ENCODE results near the gene SLC14A1.
"Not testable (repeated sequence)": the region's sequence is repeated elsewhere in the genome, so short reads cannot be mapped to it uniquely, and the experiment has no call there.

SLC14A1 gene

DNA sequence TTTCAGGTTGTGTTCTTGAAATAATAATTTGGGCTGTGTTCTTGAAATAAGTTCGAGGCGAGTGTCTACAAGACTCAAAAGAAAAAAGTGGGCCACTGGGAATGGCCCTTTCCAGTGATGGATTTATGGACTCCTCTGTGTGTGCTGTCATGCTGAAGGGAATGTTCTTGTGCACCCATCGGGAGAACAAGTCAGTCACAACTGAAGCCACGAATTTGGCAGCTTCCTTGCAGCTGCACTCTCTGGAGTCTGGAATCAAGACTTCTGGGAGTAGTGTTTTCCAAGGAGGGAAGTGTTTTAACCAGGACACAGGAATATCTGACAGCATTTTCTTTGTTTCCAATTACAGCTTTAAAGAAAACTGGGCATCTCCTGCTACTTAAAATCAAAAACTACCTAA lies 620 bp downstream of the SLC14A1 start:
- peak; percentile 17 for DNase-seq

DNA sequence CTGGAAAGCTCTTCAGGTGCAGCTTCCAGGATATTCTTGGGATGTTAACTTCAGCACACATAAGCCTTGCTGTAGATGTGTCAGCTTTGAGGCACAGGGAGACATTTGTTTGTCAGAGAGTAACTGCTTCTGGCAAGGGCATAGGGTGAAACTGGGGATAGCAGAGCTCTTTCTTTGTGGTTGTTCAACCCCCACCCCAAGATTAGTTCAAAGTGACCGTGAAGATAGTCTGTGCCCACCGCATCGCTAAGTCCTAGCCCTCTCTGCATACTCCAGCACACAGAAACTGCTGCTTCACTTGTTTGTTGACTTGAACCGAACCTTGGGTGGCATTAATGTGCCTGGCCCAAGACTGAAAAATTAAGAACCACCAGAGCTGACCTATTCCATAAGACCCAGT lies 1.4 kb downstream of the SLC14A1 start:
- no peak for DNase-seq

DNA sequence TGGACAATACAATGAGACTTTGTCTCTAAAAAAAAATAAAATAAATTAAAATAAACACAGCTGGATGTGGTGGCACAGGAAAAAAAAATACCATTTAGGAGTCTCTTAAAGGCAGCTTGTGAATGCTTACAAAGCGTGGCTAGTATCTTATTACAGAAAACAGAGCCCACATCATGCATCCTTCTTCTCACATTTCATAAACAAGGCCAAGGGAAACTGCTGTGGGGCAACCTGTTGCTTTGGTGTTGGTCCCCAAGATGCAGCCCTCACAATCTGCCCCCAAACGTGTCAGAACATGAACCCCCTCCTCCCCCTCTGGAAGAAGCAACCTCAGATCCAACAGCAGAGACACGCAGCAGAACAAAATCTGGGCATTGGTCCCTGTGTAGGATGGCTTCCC lies 2.6 kb downstream of the SLC14A1 start:
- no peak for DNase-seq

DNA sequence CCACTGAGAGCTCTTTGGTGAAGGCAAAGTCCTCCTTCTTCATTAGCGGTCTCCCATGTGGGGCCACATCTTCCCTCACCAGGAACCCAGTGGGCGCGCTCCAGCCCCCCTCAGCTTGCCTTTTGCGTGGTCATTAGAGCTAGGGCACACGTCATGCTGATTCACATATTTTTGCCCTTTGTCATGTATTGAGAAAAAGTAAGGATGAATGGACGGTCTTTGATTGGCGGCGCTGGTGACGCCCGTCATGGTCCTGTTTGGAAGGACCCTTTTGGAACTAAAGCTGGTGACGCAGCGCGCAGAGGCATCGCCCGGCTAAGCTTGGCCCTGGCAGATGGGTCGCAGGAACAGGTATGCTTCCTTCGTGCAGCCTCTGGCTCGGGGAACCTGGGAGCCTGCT lies 3.1 kb downstream of the SLC14A1 start:
- no peak for DNase-seq

DNA sequence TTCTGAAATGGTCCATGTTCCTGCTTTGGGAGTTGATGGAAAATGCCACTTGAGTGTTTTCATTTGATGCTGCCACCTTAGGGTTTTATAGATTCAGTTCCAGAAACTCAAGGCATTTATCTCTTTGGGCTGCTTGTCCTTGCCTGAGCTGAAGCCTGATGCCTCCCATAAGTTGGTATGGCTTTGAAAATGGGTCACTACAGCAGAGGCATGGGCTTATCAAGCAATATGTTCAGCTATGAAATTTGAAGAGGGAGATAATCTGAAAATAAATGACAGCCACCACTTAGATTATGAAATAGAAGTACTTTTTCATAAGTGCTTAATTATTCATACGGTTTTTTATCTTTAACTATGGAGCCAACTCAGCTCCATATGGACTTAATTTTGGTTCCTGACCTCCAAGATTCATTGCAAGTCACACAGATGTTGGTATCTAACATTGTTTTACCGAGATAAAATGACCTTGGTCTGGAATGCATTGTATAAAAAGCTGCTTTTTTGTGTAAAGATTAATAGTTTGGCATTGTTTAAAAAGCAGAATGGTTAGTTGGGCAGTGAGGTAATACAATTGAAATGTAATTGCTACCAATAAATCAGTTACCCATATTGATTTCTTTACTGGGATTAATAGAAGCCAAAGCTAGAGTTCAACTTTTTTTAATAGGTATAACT lies 4.5 kb downstream of the SLC14A1 start:
- peak; percentile 88 for DNase-seq

DNA sequence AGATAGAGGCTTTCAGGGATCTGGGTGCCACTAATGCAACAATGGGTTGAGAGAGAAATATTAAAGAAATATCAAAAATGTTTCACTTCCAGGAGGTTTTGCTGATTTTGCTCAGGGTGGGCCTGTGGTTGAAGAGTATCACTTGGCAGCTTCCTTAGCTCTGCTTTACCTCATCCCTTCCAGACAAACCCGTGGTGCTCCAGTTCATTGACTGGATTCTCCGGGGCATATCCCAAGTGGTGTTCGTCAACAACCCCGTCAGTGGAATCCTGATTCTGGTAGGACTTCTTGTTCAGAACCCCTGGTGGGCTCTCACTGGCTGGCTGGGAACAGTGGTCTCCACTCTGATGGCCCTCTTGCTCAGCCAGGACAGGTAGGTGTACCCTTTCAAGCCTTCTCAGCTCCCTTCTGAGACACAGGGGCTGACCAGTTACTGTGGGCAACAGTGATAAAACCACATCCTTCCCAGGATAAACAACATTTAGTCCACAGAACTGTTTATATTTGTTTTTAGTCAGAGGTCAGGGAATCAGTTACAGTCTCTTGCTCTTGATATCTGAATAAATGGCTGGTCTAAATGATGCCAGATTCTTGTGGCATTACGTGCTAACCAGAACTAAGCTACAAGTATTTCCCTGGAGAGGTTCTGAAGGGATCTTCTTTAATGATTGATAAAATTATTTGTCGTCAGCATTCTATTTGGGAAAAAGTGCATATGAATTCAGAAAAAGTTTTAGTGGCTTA lies 7.0 kb downstream of the SLC14A1 start:
- DNase-seq = peak; percentile 55

DNA sequence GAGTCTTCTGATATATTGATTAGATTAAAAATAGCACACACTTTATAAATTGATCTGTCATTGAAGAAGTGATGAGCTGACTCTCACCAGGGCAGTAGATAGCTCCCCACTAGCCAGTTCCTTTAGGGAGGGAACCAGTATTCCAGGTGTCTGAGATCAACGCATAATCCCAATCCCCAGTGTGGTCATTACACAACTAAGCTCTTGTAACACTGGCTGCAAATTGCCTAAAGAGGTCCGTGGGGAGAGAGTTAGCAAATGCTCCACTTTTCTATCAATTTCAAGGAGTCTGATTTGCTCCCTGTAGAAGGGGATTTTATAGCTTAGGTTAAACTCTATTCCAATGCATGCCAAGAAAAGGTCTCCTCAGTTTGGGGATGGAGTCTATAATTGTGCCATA lies 7.7 kb downstream of the SLC14A1 start:
- no peak for DNase-seq

DNA sequence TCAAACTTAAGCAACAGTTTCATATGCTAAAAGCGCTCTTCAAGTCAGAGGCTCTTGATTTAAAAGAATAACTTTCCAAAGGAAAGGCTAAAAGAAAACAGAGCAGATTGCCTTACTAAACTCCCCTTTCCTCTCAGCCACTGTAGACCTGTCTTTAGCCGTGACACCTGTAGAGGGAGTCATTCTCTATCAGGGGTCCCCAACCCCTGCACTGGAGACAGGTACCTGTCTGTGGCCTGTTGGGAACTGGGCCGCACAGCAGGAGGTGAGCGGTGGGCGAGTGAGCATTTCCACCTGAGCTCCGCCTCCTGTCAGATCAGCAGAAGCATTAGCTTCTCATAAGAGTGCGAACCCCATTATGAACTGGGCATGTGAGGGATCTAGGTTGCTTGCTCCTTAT lies 9.6 kb downstream of the SLC14A1 start:
- no peak for DNase-seq

DNA sequence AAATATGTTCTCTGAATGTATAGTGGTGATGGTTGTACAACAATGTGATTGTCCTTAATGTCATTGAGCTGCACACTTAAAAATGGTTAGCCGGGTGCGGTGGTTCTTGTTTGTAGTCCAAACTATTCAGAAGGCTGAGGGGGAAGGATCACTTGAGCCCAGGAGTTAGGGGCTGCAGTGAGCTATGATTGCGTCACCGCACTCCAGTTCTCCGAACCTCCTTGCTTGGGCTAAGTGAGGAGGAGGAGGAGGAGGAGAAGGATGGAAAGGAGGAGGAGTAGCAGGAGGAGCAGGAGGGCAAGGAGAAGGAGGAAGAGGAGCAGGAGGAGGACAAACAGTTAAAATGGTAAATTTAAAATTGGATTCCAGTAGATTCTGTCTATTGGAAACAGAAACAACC lies 10.5 kb downstream of the SLC14A1 start:
- DNase-seq = no peak

DNA sequence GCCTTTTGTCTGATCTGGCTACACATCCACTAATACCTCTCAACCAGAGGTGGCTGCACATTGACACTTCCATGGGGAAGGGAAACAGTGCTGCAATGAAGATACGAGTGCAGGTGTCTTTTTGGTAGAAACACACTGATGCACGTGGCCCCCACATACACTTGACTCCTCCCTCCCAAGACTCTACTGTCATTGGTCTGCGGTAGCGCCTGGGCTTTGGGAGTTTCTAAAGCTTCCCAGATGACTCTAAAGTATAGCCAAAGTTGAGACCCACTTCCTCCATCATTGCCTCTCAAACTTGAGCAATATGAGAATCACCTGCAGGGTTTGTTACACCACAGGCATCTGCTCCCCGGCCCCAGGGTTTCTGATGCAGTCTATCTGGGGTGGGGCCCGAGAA lies 11.0 kb downstream of the SLC14A1 start:
- no peak for DNase-seq

DNA sequence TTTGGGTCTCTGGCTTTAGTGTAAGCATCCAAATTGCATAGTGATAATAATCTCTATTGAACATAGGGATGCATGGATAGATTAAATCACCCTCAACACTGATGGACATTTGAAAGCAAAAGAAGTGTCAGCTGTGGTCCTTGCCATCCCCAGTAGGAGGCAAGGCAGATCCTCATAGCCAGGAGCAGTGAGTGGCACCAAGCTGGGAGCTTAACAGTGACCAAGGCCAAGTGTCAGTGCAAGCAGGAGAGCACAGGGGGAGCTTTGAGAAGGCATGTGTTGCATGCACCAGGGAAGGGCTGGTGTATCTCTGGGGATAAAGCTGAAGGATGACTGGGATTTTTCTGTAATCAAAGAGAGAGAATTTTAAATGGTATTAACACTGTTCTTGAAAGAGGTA lies 14.7 kb downstream of the SLC14A1 start:
- DNase-seq = no peak

DNA sequence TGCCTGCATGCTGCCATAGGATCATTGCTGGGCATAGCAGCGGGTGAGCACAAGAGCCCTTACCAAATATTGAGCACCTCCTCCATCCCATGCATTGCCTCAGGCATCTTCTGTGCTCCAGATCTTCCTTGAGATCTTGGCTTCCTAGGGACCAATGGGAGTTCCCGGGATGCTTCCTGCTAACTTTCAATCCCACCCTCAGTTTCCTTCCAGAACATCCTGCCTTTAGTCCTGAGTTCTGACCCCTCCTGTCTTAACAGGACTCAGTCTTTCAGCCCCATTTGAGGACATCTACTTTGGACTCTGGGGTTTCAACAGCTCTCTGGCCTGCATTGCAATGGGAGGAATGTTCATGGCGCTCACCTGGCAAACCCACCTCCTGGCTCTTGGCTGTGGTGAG lies 15.3 kb downstream of the SLC14A1 start:
- DNase-seq = no peak

DNA sequence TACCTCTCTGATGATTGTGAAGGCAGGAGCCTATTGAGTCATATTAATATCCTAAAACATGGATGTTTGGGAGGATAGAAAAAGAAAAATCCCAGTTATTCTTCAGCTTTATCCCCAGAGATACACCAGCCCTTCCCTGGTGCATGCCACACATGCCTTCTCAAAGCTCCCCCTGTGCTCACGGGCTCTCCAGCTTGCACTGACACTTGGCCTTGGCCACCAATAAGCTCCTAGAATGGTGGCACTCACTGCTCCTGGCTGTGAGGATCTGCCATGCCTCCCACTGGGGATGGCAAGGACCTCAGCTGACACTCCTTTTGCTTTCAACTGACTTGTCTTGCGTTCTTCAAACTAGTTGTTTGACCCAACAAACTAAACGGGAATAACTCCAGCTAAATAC lies 15.9 kb downstream of the SLC14A1 start:
- DNase-seq = no peak

DNA sequence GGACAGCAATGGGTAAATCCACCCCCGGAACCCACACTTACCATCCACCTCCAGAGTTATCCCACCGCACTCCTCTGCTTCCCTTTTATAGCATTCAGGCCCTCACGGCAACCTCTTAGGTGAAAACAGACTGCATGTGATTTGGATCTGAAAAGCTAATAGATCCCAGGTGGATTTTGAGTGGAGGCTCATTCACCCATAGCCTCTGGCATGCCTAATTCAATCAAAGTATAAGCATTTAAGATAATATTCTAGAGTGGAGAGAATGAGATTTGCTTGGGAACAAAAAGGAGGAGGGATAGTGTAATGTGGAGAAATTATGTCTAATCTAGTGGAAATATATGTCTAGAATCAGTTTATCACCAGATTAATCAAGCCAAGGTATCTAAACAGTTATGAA lies 17.1 kb downstream of the SLC14A1 start:
- no peak for DNase-seq

DNA sequence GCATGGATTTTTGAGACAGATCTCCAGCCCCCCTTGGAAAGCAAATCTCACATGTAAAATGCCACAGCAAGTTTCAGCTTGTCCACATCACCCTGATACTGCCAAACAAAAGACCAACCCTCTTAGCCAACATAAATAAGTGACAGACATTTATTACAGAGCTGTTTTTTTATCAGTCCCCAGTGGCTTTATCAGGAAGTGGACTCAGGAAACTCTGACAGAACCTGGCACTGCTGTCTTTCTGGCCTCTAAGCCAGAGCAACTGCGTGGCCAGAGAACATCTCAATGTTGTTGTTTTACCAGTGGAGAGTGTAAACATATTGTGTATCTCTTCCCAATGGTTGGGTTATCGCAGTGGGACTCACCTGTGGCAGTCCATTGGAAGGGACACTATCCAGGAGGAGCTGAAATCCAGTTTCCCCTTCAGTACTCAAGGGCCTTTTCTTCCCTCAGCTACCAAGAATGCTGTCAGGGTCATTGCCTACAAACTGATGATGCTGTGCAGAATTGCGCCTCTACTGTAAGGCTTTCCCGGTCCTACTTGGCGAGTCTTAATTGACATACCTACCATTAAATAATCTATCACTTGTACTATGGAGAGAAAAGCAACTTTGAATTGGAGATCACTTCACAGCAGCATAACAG lies 22.0 kb downstream of the SLC14A1 start:
- no peak for DNase-seq

DNA sequence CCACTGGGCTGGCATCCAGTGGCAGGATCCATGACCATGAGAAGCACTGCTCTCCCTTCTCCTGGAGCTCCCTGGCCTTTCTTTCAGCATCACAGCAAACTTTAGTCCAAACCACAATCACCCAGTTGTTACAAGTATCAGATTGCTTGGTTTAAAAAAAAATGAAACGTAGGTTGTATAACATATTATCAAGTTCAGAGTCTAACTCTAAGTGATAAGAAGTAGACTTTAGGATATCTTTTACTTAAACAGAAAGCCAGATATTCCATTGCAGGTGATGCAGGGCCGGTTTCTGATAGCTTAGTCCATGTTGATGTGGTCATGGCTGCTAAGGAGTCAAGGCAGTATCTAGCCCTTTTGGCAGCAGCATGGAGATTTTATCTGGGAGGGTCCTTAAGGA lies 24.5 kb downstream of the SLC14A1 start:
- DNase-seq = no peak

DNA sequence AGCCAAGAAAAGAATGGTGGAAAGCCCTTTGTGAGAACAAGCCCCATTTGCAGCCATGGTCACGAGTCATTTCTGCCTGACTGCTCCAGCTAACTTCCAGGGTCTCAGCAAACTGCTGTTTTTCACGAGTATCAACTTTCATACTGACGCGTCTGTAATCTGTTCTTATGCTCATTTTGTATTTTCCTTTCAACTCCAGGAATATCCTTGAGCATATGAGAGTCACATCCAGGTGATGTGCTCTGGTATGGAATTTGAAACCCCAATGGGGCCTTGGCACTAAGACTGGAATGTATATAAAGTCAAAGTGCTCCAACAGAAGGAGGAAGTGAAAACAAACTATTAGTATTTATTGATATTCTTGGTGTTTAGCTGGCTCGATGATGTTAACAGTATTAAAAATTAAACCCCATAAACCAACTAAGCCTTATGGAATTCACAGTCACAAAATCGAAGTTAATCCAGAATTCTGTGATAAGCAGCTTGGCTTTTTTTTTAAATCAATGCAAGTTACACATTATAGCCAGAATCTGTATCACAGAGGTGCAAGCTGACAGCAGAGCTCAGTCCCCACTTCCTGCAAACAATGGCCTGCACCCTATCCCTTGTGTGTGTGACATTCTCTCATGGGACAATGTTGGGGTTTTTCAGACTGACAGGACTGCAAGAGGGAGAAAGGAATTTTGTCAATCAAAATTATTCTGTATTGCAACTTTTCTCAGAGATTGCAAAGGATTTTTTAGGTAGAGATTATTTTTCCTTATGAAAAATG lies 26.1 kb downstream of the SLC14A1 start:
- DNase-seq = no peak

DNA sequence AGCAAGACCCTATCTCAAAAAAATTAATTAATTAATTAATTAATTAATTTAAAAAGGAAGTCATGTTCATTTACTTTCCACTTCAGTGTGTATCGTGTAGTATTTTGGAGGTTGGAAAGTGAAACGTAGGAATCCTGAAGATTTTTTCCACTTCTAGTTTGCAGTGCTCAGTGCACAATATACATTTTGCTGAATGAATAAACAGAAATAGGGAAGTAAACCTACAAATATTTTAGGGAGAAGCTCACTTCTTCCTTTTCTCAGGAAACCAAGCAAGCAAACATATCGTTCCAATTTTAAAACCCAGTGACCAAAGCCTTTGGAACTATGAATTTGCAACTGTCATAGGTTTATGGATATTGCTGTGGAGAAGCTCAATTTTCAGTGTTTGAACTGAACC lies 27.8 kb downstream of the SLC14A1 start:
- no peak for DNase-seq

DNA sequence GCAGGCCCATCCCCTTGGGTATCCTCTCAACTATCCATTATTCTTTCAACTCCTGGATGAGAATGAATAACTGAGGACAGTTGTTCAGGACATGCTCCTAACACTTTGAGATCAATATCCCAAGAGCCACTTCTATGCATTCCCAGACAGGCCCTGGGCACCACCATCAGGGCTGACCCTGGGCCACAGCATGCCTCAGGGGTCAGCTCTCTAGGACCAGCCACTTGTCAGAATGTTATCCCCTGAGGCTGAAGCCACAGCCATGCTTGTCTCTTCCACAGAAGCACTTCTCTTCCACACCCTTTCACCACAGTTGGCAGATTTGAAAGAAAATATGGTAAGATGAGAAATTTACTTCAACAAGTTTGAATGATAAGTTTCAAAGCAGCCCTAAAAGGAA lies 28.7 kb downstream of the SLC14A1 start:
- no peak for DNase-seq

DNA sequence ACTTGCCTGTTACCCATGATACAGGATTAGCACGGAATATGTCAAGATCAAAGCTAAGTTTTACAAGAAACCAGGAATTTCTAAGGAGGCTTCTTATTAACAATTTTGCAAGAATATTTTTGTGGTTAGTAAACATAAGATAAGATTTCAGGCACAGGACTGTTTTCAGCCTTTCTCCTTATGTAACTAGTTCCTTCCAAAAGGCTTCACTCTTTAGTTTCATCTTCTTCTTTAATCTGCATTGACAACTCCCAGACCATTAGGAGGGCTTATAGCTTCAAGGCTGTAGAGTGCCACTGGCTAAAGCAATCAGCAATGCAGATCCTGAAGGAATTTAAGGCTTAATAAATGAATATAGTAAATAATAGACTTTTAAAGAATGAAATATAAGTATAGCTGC lies 29.3 kb downstream of the SLC14A1 start:
- DNase-seq = no peak

DNA sequence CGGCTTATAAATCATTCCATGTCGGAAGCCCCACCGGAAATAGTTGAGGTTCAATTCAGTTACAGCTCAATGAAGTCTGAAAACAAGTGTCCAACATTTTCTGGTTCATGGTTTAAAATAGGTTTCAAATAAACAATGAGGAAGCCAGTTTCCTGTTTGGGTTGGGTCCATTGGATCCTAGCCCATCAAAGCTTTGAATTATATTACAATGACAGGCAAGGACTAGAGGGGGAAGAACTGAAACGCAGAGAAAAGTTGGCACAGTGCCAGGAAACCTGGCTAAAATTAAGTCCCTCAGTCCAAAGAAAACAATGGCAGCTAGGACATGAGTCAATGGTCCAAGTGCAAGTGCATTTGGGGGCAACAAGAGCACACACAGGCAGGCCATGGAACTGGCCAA lies 32.0 kb downstream of the SLC14A1 start:
- DNase-seq = peak; percentile 62

DNA sequence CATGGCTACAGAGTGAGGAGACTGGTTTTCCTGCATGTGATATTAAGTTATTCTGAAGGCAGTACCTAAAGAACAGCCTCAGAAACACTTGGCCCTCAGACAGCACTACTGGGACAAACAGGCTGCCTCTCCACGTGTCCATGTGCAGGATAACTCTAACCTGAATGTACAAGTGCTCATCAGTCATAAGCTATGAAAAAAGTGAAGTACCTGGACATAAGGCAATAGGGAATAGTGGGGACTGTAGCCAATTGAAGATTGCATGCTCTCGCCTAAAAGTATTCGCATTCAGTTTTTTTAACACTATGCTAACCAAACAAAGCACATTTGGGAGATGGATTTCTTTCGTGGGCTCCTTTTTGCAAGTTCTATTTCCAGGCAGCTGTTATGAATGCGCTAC lies 33.0 kb downstream of the SLC14A1 start:
- no peak for DNase-seq

DNA sequence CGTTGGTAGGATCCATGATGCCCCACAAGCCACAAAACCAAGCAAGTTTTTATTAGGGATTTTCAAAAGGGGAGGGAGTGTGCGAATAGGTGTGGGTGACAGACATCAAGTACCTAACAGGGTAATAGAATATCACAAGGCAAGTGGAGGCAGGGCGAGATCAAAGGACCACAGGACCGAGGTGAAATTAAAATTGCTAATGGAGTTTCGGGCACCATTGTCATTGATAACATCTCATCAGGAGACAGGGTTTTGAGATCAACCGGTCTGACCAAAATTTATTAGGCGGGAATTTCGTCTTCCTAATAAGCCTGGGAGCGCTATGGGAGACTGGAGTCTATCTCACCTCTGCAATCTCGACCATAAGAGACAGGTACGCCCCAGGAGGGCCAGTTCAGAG lies 33.7 kb downstream of the SLC14A1 start:
- DNase-seq = not testable (repeated sequence)

Data from fibroblast of upper back skin (primary cell).